ENCODE results near the gene TNIK. TPM values are rescaled to one million over a fixed set of nuclear protein-coding genes. Genes with fewer than 3 reads are reported as not detected.

Gene TNIK
- total RNA-seq, 3 donors from 2014 or later = 7.4 to 17.6 (median 10.2) TPM

DNA sequence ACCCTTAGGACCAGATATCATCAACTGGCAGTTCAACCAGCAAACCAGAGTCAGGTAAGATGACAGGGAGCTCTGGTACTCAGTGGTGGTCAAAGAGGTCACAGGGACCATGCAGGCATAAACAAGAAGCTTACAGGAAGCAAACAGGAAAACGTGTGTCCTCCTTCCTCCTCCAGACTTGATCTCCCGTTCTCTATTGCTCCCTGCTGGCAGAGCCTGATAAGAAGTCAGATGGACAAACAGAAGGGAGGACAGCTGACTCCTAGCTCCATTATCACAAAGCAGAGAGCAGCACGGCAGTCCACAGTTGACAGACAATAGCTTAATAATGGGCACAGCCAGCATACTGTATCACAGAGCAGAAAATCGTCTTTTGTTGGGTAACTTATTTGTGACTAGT lies 277.2 kb downstream of the TNIK start:
- H3K4me1 ChIP-seq = no peaks in the 10 kb centered on the region
- H3K27ac ChIP-seq = no peak overlapping the region
- no peak for TF ChIP-seq POLR2A (IDR thresholded peaks at IDR 0.05)
- no peak overlapping the region for H3K4me3 ChIP-seq
- intact Hi-C loops (cut with DNase I; ENCODE audit: low total_unique reads) = loop anchor here (1.0 kb wide), 1 partner anchor 26 kb away; no protein-coding TSS in a partner anchor
- no peaks in the 10 kb centered on the region for H3K36me3 ChIP-seq
- no peaks in the 10 kb centered on the region for H3K27me3 ChIP-seq
- DNase-seq (ENCODE audit: low spot score in 2 of 2) = no peak
- H3K9me3 ChIP-seq = no peaks in the 10 kb centered on the region

DNA sequence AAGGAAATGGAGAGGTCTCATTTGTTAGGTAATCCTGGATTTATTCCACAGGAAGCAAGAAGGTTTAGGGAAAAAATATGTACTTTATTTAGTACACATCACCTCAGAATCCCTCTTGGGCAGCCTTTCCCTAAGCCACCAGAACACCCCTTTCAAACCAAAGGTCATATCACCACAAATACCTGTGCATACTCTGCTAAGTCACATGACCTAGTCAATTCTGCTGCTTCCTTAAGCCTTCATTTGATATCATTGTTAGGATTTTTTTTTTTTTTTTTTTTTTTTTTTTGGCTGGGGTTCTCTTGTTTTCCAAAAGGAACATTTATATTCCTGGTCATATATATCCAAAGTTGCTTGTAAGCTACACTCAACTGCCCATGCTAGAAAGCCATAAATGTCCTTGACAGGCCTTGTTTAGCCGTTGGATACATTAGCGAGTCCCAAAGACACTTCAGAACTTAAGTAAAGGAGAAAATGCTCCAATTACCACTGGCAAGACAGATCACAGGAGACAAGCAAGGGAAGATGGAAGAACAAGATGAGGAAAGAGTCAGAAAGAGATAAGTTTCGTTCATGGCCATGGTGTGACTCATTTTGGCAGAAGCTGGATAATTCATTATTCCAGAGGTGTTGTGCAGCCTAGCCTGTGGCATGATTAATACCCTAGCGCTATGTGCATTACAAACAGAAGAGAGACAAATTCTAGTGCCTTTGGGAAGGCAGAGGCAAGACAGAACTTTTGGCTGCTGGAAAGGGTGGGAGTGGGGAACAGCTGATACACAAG lies 278.1 kb downstream of the TNIK start:
- Histone ChIP-seq H3K27ac (no peak overlapping the region), H3K4me3 (no peak overlapping the region), H3K9me3 (no peaks in the 10 kb centered on the region), H3K4me1 (no peaks in the 10 kb centered on the region), H3K36me3 (no peaks in the 10 kb centered on the region), H3K27me3 (no peaks in the 10 kb centered on the region)
- TF ChIP-seq CTCF (IDR thresholded peaks at IDR 0.05) (no peak), POLR2AphosphoS5 (IDR thresholded peaks at IDR 0.05) (no peak), POLR2A (IDR thresholded peaks at IDR 0.05) (no peak)
- no peak for DNase-seq (ENCODE audit: low spot score in 2 of 2)
- intact Hi-C loops (cut with DNase I; ENCODE audit: low total_unique reads) = no loop called here

- Histone ChIP-seq H3K27ac (no peak overlapping the region), H3K9me3 (no peaks in the 10 kb centered on the region), H3K27me3 (no peaks in the 10 kb centered on the region), H3K4me3 (no peak overlapping the region), H3K4me1 (no peaks in the 10 kb centered on the region), H3K36me3 (no peaks in the 10 kb centered on the region)
- TF ChIP-seq POLR2AphosphoS5 (IDR thresholded peaks at IDR 0.05) (no peak), POLR2A (IDR thresholded peaks at IDR 0.05) (no peak), CTCF (IDR thresholded peaks at IDR 0.05) (no peak)
- DNase-seq (ENCODE audit: low spot score in 2 of 2) = no peak
- intact Hi-C loops (cut with DNase I; ENCODE audit: low total_unique reads) = no loop called here
Observed at GRCh38 chr3:171178714-171179113, 281.5 kb downstream of the TNIK start.

DNA sequence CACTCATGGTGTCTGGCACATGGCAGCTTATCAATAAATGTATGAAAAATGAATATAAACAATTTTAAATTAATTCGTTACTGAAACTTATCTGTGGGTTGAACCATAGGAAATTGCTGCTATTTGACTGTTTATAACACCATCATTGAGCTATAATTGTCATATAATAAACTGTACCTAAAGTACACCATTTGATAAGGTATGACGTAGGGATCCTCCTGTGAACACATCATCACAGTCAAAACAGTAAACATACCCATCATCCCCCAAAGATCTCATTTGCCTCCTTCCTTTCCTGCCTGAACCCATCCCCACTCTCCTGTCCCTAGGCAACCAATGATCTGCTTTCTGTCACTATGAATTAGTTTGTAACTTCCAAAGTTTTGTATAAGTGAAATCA lies 282.7 kb downstream of the TNIK start:
- no peak for DNase-seq (ENCODE audit: low spot score in 2 of 2)
- Histone ChIP-seq H3K27ac (no peak overlapping the region), H3K4me1 (no peaks in the 10 kb centered on the region), H3K36me3 (no peaks in the 10 kb centered on the region), H3K27me3 (no peaks in the 10 kb centered on the region), H3K4me3 (no peak overlapping the region), H3K9me3 (no peaks in the 10 kb centered on the region)
- intact Hi-C loops (cut with DNase I; ENCODE audit: low total_unique reads) = no loop called here
- no peak for TF ChIP-seq CTCF (IDR thresholded peaks at IDR 0.05)
- no peak for TF ChIP-seq POLR2AphosphoS5 (IDR thresholded peaks at IDR 0.05)
- no peak for TF ChIP-seq POLR2A (IDR thresholded peaks at IDR 0.05)

GRCh38 chr3:171177056-171177455 lies 283.1 kb downstream of the TNIK start:
- Histone ChIP-seq H3K36me3 (no peaks in the 10 kb centered on the region), H3K27ac (no peak overlapping the region), H3K9me3 (no peaks in the 10 kb centered on the region), H3K4me3 (no peak overlapping the region), H3K27me3 (no peaks in the 10 kb centered on the region), H3K4me1 (no peaks in the 10 kb centered on the region)
- TF ChIP-seq POLR2AphosphoS5 (IDR thresholded peaks at IDR 0.05) (no peak), CTCF (IDR thresholded peaks at IDR 0.05) (no peak), POLR2A (IDR thresholded peaks at IDR 0.05) (no peak)
- intact Hi-C loops (cut with DNase I; ENCODE audit: low total_unique reads) = no loop called here
- DNase-seq (ENCODE audit: low spot score in 2 of 2) = no peak

All from breast epithelium (tissue), 4 donors.